Sigmoid colon (tissue), 4 donors: ENCODE measurements around the gene OR8G5.

Source experiments
- EP300 ChIP-seq, 4 donors: sonication (generic); formaldehyde crosslinking; IDR thresholded peaks; one replicate each; pipeline ENCODE4 v1.6.1; 2017; ENCODE audit warnings: antibody characterized with exemption in 4 of 4
- POLR2A ChIP-seq, 2 donors: fragments of 450-650 bp; IDR thresholded peaks; one replicate each; pipeline ENCODE4 v1.6.1; 2016; ENCODE audit warnings: antibody characterized with exemption in 2 of 2, mild to moderate bottlenecking in 2 of 2, moderate library complexity in 2 of 2
- POLR2AphosphoS5 ChIP-seq, 4 donors: sonication (generic); formaldehyde crosslinking; IDR thresholded peaks; one replicate each; pipeline ENCODE4 v1.6.1; 2017; ENCODE audit warnings: antibody characterized with exemption in 4 of 4
- TF ChIP-seq, protein P1 (sequence below), 4 experiments: fragments of 450-650 bp in 3 of 4; fragments of 200-600 bp in 1 of 4; IDR thresholded peaks; one replicate each; pipeline ENCODE4 v1.5.1; 2016 to 2019; ENCODE audit warnings: antibody characterized with exemption in 4 of 4, mild to moderate bottlenecking in 3 of 4, moderate library complexity in 2 of 4

GRCh38 chr11:124311269-124311668 is 55.1 kb downstream of the OR8G5 start:
- no peak for TF ChIP-seq POLR2A (IDR thresholded peaks at IDR 0.05)
- TF ChIP-seq, protein P1, sequence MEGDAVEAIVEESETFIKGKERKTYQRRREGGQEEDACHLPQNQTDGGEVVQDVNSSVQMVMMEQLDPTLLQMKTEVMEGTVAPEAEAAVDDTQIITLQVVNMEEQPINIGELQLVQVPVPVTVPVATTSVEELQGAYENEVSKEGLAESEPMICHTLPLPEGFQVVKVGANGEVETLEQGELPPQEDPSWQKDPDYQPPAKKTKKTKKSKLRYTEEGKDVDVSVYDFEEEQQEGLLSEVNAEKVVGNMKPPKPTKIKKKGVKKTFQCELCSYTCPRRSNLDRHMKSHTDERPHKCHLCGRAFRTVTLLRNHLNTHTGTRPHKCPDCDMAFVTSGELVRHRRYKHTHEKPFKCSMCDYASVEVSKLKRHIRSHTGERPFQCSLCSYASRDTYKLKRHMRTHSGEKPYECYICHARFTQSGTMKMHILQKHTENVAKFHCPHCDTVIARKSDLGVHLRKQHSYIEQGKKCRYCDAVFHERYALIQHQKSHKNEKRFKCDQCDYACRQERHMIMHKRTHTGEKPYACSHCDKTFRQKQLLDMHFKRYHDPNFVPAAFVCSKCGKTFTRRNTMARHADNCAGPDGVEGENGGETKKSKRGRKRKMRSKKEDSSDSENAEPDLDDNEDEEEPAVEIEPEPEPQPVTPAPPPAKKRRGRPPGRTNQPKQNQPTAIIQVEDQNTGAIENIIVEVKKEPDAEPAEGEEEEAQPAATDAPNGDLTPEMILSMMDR (IDR thresholded peaks at IDR 0.05) = no peak
- TF ChIP-seq POLR2AphosphoS5 (IDR thresholded peaks at IDR 0.05) = no peak
- no peak for TF ChIP-seq EP300 (IDR thresholded peaks at IDR 0.05)
